Measurements from ENCODE around the gene UBE2M.
"Not testable (repeated sequence)": the region's sequence is repeated elsewhere in the genome, so short reads cannot be mapped to it uniquely, and the experiment has no call there.

Gene UBE2M

DNA sequence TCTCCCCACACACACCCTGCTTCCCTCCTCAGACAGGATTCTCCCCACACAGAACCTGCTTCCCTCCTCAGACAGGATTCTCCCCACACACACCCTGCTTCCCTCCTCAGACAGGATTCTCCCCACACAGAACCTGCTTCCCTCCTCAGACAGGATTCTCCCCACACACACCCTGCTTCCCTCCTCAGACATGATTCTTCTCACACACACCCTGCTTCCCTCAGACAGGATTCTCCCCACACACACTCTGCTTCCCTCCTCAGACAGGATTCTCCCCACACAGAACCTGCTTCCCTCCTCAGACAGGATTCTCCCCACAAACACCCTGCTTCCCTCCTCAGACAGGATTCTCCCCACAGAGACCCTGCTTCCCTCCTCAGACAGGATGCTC lies 19.2 kb downstream of the UBE2M start:
- not testable (repeated sequence) for DNase-seq (ENCODE audit: low spot score)

DNA sequence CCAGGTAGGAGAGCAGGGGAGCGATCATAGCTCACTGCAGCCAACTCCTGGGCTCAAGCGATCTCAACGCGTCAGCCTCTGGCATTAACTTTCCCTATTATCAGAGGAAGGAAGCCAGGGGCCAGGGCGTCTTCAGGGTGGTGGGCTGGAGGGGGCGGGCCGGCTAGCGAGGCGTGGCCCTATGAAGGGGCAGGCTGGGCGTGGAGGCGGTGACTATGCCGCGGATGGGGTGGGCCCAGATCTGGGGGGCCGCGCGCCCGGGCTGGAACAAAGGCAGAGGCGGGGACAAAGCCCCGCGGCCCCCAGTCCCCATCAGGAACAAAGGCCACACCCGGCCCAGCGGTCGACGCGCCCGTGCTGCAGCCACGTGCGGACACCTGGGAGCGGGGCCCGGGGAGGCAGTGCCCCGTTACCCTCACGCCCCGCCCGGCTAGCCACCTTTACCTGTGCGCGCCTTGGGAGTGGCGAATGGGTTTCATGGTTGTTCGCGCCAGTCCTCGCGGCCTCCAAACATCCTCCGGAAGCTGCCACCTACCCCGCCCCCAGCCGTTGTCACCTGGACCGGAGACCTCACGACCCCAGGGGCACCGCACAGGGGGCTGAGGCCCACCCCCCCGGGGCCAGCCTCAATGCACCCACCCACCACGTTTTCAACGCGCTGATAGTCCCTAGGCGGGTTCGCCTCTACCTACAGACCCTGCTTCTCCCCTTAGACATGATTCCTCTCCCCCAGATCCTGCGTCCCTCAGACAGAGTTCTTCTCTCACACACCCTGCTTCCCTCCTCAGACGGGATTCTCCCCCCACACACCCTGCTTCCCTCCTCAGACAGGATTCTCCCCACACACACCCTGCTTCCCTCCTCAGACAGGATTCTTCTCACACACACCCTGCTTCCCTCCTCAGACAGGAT lies 19.9 kb downstream of the UBE2M start:
- DNase-seq (ENCODE audit: low spot score) = no peak

DNA sequence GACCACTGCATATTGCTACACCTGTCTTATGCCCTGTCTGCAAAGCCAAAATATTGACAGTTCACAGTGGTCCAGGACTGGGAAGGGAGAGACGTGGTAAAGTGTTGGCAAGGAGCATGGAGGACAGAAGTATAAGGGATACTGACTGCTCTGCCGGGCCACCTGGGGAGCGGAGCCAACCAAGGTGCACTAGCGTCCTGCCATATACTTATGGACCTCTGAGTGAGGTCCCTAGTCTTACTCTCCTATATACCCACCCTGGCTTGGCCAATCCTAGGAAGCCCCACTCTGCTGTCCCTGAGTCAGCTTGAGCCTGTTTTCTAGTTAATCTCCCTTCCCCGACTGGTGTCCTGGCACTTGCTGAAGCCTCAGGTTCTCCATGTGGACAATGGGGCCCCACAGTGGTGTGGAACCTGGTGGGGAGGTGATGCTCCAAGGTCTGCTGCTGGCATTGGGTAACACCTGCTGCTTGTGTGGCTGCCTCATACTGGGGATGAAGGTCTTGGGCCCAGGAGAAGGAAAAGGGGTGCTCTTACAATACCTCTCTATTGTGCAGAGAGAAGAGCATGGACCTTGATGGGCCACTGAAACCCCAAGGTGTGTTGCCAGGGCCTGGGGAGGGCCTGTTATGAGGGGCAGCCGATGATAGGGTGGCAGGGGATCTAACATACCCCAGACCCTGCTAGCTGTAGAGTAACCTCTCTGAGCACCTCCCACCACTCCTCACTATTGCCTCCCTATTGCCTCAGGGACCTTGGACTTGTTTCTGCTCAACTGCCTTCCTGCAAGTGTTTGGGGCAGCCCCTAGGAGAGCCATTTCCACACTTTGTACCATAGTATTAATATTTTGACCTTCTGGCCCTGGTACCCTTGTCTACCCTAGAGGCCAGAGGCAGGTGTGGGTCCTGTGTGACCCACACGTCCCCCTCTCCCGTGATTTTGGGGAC lies 21.3 kb downstream of the UBE2M start:
- DNase-seq (ENCODE audit: low spot score) = no peak

DNA sequence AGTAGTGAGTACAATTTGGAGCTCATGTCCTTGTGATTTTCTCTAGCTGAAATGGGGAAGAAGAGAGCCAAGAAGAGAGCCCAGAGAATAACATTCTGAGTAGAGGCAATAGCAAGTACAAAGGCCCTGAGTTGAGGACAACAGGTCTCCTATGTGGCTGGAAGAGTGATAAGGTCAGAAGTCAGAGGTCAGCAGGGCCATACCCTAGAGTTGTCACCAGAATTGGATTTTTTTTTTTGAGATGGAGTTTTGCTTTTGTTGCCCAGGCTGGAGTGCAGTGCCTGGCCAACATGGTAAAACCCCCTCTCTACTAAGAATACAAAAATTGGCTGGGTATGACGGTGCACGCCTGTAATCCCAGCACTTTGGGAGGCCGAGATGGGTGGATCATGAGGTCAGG lies 22.6 kb downstream of the UBE2M start:
- no peak for DNase-seq (ENCODE audit: low spot score)

DNA sequence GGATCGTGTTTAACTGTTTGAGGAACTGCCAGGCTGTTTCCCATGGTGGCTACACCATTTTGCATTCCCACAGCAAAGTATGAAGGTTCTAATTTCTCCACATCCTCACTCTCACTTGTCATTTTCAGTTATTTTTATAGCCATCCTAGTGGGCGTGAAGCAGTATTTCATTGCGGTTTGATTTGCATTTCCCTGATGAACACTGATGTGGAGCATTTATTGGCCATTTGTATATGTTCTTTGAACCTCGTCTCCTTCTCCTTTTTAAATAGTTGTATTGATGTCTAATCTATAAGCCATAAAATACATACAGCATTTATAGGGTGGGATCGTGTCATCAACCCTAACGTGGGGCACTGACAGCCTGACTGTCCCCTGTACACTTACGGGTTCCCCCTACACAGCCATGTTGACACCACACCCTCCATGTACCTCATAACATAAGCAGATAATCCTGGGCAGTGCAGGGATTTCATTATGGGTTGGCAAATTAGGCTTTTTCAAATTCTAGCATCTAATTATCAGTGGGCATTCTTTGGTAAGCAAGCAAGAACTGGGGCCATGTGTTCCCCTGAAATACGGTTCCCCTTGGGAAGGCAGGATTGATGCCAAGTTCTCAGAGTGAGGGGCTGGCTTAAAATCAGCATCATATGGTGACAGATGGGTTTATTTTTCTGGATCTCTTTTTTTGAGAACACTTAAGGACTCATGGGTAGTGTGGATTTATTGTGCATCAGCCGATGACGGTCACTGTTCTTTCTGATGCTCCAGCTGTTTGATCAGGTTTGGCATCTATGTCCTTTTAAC lies 27.2 kb downstream of the UBE2M start:
- no peak for DNase-seq (ENCODE audit: low spot score)

DNA sequence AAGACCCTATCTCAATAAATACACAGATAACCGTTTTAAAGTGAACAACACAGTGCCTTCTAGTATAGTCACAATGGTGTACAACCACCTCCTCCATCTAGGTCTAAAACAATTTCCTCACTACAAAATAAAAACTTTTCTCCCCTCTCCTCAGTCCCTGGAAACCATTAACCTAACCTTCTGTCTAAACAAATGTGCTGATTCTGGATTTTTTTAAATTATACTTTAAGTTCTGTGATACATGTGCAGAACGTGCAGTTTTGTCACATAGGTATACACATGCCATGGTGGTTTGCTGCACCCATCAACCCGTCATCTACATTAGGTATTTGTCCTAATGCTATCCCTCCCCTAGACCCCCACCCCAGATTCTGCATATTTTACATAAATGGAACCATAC lies 29.0 kb downstream of the UBE2M start:
- DNase-seq (ENCODE audit: low spot score) = no peak

DNA sequence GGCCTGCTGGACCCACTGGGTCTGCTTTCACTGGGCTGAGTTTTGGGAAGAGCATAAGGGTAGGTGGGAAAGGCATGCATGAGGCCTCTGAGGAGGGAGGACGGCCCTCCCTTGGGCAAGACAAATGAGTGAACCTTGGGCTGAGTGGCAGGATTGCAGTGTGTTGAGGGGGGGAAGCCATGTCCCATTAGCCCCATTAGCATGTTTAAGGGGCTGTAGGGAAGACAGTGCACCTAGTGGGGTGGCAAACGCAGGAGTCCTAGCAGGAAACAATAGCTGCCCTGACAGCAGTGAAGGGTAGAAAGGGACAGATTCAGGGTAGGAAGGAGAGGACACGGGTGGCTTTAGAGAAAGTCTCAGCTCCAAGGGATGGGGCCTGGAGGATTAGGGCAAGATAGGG lies 35.7 kb downstream of the UBE2M start:
- DNase-seq (ENCODE audit: low spot score) = no peak

DNA sequence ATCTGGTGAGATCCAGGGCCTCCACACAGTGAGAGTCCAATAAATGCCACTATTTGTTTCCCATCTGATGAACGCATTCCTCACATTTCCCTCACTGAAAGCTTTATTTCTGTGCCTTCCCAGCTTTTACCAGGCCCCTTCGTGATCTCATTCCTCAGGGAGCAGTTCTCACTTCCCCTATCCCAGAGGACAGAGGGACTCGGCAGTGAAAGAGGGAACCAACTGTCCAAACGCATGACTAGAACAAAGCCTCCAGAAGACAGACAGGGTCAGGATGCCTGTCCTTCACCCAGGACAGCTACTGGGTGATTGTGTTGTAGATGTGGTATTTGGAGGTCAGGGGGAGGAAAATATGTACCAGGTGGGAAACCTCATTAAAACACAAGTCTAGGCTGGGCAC lies 36.8 kb downstream of the UBE2M start:
- DNase-seq (ENCODE audit: low spot score) = no peak

DNA sequence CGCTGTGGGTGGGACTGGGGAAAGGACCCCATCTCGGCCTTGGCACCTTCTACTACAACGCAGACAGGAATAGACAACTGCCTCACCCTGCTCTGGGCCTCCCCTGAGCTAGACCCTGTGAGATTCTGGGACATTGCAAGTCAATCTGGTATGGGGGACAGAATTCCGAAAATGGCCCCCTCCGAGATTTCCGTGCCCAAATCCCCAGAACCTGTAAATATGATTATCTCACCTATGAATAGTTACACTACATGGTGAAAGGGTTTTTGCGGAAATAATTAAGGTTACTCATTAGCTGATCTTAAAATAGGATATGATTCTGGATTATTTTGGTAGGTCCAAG lies 38.2 kb downstream of the UBE2M start:
- no peak for DNase-seq (ENCODE audit: low spot score)

DNA sequence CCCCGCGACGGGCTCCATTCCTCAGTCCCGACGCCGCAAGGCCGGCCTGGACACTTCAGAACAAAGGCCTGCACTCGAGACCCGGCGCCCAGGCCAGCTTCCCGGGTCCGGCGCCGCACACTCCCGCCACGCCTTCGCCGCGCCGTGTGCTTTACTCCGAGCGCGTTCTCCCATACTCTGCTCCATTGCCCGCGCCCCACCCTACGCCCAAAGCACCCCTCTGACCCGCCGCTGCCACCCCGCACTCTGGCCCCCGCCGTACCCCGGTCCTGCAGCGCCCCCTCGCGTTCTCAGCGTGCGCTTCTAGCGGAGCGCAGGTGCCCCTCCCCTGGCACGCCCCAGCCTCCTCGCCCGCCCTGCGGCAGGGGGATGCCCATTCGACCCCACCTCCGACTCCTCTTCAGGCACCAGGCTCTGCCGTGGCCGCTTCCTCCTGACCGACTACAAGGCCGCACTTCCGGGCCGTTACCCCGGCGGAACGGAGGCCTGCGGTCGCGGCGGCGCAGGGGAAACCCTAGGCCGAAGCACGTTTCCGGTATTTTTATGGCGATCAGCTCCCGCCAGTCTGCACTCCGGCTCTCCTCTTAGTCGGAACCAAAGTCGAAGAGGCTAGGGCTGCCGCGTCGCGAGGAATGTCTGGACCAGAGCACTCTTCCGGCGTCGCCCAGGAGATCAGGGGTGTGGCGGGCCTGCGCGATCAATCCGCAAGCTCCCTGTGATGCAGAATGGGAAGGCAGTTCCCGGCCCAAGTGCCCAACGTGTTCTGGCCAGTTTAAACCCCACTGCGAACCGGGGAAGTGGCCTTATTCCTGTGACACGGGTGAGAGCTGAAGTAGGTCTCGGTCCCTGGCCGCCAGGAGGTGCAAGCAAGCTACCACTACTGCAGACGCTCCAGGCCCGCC lies 38.8 kb downstream of the UBE2M start, which contains the start of gene ZBTB45:
TSS of gene ZBTB45 (minus strand) at position 456 of the 902 bp plus-strand sequence. CDS start 2,137 bp downstream, outside the sequence.
- peak; percentile 95 for DNase-seq (ENCODE audit: low spot score)

DNA sequence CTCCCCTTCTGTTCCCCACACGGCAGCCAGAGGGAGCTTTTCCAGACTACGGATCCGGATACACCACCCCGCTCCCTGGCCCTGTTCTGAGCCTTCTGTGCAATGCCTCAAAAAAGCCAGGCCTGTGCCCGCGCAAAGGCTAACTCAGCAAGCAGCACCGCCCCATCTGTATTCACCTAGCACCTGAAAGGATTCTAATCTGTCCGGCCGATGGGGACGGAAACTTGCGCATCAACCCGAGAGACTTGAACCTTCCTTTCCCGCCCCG lies 39.4 kb downstream of the UBE2M start:
- DNase-seq (ENCODE audit: low spot score) = peak; percentile 65

DNA sequence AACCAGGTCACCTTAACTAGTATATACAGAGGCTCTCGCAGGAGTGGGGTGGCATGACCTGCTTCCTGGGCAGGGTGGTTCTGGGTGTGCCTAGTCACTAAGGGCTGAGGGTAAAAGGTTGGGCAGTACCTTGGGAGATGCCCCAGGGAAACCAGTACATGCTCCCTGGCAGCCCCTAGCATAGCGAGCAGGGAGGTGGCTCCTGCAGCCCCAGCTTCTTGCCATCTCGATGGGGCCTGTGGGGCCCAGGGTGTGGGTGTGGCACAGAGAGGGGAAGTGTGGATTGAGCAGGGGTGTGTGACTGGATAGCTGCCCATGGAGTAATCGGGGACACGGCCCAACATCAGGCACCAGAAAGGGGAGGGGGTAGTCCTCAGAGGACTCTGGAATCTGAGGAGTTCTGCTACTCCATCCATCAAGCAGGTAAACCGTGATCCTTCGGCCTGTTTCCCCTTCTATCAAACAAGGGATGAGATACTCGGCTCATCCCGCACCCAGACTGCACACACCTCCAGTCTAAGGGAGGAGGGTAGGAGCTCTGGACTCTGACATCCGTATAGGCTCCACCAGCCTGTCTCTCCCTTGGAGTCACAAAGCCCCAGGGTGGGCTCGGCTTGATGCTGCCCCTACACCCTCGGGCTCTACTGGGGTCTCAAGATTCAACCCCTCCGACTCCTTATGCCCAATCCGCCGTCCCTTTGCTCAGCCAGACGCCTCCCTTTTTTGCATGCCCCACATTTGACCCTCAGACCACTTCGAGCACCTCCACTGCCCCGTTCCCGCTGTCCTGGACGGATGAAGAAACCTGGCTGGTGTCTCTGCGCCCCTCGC lies 39.9 kb downstream of the UBE2M start:
- DNase-seq (ENCODE audit: low spot score) = no peak

DNA sequence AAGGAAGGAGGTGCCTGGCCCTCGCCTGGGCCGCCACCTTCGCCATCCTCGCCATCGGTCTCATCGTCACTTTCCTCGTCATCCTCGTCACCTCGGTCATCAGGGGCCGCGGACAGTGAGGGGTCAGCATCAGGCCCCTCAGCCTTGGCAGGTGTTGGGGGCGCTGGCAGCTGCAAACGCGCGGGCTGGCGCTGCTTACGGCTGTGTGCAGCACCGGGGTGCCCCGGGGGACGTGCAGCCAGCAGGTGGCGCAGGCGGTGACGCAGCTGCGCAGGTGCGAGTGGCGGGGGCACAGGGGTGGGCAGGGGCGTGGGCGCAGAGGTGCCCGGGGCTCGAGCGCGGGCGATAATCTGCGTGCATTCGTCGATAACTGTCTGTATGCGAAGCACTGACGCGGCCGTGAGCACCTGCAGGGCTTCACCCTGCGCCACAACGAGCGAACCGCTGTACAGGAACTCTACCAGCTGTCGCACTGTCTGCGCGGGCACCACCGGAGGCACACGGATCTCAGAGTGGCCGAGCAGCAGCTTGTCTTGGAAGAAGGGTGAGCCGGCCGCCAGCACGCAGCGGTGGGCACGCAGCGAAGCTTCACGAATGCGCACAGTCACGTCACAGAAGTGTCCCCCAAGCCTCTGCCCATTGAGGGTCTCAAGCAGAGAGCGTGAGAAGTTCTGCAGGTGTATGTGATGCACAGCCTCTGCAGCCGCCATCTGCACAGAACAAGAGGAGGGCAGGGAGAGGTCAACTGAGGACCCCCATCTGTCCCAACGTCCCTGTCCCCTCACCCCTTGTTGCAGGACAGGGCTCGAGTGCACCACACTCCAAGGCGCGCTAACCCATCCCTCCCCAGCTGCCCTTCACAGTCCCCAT lies 41.2 kb downstream of the UBE2M start:
- DNase-seq (ENCODE audit: low spot score) = no peak

DNA sequence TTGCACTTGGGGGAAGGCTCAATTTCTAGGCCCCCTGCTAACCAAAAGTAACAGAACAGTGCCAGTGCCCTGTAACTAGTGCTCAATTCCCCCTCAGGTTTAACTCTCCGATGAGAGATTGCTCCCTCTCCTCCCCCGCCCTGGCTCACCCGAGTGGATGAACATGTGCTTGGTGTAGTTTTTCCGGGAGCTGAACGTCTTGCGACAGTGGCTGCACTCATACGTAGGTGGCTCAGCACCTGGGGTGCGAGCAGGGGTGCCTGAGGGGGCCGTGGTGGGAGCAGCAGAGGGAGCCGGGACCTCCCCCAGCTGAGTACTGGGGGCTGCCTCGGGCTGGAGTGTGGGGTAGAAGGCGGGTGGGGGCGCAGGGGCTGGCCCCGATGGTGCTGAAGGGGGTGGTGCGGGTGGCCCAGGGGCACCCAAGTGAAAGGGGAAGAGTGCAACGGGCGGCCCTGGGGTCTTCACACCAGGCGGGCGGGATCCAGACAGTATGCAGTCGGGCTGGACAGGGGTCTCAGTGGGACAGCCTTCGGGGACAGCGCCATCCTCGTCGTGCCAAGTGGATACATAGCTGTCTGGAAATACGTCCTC lies 42.1 kb downstream of the UBE2M start:
- DNase-seq (ENCODE audit: low spot score) = no peak

DNA sequence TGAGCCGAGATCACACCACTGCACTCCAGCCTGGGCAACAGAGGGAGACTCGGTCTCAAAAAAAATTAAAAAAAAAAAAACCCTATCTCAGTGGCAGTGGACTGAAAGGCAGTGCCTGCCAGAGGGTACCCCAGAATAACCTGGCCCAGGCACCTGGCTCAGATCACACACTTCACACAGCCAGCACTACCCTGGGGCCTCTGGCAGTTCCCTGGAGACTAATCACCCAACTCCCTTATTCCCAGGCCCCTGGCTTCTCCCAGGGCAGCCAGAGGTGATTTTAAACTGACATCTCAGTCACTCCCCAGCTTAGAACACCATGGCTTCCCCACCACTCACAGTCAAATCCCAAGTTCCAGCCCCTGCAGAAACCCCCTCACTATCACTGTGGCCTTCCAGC lies 43.2 kb downstream of the UBE2M start:
- DNase-seq (ENCODE audit: low spot score) = no peak

DNA sequence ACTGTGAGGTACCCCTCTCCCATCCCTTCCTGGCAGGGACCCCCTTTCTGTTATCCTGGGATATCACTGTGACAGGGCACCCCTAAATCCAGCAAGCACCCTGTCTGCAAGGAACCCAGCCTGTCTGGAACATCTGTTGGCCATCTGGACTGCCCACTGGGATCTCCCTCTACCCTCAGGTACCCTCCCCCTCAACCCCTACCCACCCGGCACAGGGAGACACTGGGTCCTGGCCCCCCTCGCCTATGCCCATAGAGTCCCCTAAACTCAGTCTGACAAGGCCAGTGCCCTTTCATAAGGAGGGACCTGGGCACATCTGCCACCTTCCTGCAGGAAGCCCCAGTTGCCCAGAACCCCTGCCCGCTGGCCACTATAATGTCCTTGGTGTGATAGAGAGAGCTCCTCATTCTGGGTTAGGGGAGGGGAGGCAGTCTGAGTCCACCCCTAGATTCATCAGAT lies 43.8 kb downstream of the UBE2M start:
- DNase-seq (ENCODE audit: low spot score) = no peak

DNA sequence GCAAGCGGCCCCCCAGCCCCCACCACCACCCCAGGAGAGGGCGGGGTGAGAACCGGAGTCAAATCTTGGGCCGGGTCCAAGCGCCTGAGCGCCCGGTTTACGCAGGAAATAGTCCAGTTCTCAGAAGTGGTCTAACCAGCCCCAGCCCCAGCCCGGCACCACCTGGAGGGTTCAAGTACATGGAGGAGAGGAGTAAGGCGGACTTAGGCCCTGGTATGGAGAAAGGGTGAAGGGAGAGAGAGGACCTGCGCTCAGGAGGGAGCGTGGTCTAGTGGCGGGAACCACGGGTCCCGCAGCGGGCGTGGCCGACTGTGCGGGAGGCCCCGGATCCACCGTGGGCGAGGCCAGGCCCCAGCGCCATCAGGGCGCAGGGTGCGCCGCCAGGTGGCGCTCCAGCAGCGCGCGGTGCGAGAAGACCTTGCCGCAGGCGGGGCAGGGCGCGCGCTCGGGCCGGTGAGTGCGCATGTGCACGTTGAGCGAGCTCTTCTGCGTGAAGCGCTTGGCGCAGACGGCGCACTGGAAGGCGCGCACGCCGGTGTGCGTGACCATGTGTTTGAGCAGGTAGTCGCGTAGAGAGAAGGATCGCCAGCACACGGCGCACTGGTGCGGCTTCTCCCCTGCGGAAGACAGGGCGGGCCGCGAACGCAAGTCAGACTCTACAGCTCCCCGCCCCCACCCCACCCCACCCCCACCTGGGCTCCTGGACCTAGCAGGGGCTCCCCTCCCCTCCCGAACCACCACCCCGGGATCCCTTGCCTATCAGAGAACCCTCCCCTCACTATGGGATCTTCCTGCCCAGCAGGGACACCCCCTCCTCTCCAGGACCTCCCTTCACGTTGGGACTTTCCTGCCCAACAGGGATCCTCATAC lies 44.5 kb downstream of the UBE2M start:
- peak; percentile 90 for DNase-seq (ENCODE audit: low spot score)

DNA sequence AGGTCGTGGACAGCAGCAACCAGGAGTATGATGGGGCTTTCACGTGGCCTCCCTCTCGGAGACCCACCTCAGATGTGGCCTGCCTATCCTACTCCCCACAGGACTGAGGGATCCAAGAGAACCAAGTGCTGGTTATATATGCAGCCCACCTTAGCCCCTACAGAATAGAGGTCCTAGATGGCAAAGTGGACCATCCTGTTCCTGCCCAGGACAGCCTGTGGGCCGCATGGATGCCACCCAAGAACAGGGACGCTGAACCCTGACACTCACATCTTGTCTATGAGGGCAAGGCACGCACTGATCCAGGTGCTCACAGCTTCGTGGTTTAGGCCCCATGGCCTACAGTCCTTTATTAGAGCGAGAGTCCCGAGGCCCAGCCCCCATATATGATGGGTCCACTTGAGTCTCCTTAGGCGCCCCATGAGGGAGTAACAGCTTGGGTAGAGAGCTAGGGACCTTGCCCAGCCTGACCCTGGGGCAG lies 45.2 kb downstream of the UBE2M start:
- DNase-seq (ENCODE audit: low spot score) = no peak
